GM12891 (cell line): Measurements from ENCODE around the gene CACNG4.

Experiments
- PAX5 ChIP-seq: IDR thresholded peaks from 2 replicates; pipeline ENCODE4 v1.6.1; 2011; ENCODE audit warnings: low read length, moderate library complexity, mild to moderate bottlenecking; ENCODE audit not compliant: insufficient read depth, severe bottlenecking
- POLR2A ChIP-seq: IDR thresholded peaks from 2 replicates; pipeline ENCODE4 v1.6.1; 2011; ENCODE audit warnings: low read depth, low read length, control low read depth
- POLR2AphosphoS5 ChIP-seq: IDR thresholded peaks from 2 replicates; pipeline ENCODE4 v1.6.1; 2011; ENCODE audit warnings: low read depth, low read length, control low read depth
- POU2F2 ChIP-seq: IDR thresholded peaks from 2 replicates; pipeline ENCODE4 v1.6.1; 2011; ENCODE audit warnings: low read depth, mild to moderate bottlenecking, control low read depth, low read length, moderate library complexity
- SPI1 ChIP-seq: IDR thresholded peaks from 2 replicates; pipeline ENCODE4 v1.6.1; 2011; ENCODE audit warnings: low read depth, low read length, control low read depth
- TAF1 ChIP-seq: IDR thresholded peaks from 2 replicates; pipeline ENCODE4 v1.6.1; 2011; ENCODE audit warnings: low read depth, low read length, control low read depth

GRCh38 chr17:67068999-67069398 lies 104.5 kb downstream of the CACNG4 start:
- 0 out of 2 replicates have a peak, but pooled peaks have one; percentile 1 for TF ChIP-seq POLR2AphosphoS5
- no peak for TF ChIP-seq POLR2A
- no peak for TF ChIP-seq TAF1
- no peak for TF ChIP-seq SPI1
- no peak for TF ChIP-seq POU2F2
- no peak for TF ChIP-seq PAX5
